ENCODE data around the gene AP4E1.
"Not testable (repeated sequence)": the region's sequence is repeated elsewhere in the genome, so short reads cannot be mapped to it uniquely, and the experiment has no call there.

AP4E1 gene

DNA sequence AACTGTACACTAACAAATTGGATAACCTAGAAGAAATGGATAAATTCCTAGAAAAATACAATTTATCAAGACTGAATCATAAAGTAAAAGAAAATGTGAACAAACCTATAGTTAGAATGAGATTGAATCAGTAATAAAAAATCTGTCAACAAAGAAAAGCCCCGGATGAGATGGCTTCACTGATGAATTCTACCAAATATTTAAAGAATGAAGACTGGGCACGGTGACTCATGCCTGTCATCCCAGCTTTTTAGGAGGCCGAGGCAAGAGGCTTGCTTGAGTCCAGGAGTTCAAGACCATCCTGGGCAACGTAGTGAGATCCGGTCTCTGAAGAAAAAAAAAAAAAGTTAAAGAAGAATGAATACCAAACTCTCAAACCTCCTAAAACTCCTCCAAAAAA lies 17.7 kb upstream of the AP4E1 start:
- Histone ChIP-seq H3K9me3 (peaks cover 0 to 6% (median 0%) of the 10 kb centered on the region in 3 donors), H3K27me3 (no peaks in the 10 kb centered on the region), H3K4me1 (peaks cover 0 to 2% (median under 1%) of the 10 kb centered on the region in 4 donors), H3K36me3 (peaks cover 0 to 7% (median 4%) of the 10 kb centered on the region in 3 donors), H3K27ac (no peak overlapping the region), H3K4me3 (no peak overlapping the region)
- DNase-seq: no peak
- TF ChIP-seq, protein P1, sequence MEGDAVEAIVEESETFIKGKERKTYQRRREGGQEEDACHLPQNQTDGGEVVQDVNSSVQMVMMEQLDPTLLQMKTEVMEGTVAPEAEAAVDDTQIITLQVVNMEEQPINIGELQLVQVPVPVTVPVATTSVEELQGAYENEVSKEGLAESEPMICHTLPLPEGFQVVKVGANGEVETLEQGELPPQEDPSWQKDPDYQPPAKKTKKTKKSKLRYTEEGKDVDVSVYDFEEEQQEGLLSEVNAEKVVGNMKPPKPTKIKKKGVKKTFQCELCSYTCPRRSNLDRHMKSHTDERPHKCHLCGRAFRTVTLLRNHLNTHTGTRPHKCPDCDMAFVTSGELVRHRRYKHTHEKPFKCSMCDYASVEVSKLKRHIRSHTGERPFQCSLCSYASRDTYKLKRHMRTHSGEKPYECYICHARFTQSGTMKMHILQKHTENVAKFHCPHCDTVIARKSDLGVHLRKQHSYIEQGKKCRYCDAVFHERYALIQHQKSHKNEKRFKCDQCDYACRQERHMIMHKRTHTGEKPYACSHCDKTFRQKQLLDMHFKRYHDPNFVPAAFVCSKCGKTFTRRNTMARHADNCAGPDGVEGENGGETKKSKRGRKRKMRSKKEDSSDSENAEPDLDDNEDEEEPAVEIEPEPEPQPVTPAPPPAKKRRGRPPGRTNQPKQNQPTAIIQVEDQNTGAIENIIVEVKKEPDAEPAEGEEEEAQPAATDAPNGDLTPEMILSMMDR (IDR thresholded peaks at IDR 0.05): no peak
- intact Hi-C loops (cut with DNase I; ENCODE audit: low total_unique reads): no loop called here

DNA sequence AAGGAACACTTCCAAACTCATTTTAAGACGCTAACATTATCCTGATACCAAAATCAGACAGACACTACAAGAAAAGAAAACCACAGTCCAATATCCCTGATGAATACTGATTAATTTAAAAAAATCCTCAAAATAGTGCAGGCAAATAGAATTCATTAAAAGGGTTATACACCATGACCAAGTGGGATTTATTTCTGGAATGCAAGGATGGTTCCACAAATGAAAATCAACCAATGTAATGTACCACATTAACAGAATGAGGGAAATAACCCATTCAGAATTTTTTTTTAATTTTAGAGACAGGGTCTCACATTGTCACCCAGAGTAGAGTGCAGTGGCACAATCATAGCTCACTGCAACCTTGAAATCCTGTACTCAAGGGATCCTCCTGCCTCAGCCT lies 17.3 kb upstream of the AP4E1 start:
- H3K27me3 ChIP-seq: no peaks in the 10 kb centered on the region
- H3K4me1 ChIP-seq: no peaks in the 10 kb centered on the region
- DNase-seq: no peak
- H3K36me3 ChIP-seq: peaks cover 0 to 7% (median 4%) of the 10 kb centered on the region in 3 donors
- TF ChIP-seq, protein P1 (IDR thresholded peaks at IDR 0.05): no peak
- H3K27ac ChIP-seq: no peak overlapping the region
- no peak overlapping the region for H3K4me3 ChIP-seq
- intact Hi-C loops (cut with DNase I; ENCODE audit: low total_unique reads): no loop called here
- peaks cover 0 to 6% (median 0%) of the 10 kb centered on the region in 3 donors for H3K9me3 ChIP-seq

DNA sequence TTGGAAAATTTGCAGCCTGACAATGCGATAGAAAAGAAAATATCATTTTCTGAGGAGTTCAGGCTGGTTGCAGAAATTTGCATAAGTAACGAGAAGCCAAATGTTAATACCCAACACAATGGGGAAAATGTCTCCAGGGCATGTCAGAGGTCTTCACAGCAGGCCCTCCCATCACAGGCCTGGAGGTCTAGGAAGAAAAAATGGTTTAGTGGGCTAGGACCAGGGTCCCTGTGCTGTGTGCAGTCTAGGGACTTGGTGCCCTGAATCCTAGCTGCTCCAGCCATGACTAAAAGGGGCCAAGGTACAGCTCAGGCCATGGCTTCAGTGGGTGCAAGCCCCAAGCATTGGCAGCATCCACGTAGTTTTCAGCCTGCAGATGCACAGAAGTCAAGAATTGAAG lies 14.5 kb upstream of the AP4E1 start:
- H3K4me3 ChIP-seq: no peak overlapping the region
- TF ChIP-seq, protein P1 (IDR thresholded peaks at IDR 0.05): no peak
- H3K36me3 ChIP-seq: peaks cover 0 to 7% (median 4%) of the 10 kb centered on the region in 3 donors
- no peak for DNase-seq
- H3K27me3 ChIP-seq: no peaks in the 10 kb centered on the region
- H3K9me3 ChIP-seq: peaks cover 0 to 6% (median 0%) of the 10 kb centered on the region in 3 donors
- H3K27ac ChIP-seq: no peak overlapping the region
- intact Hi-C loops (cut with DNase I; ENCODE audit: low total_unique reads): no loop called here
- H3K4me1 ChIP-seq: no peaks in the 10 kb centered on the region

DNA sequence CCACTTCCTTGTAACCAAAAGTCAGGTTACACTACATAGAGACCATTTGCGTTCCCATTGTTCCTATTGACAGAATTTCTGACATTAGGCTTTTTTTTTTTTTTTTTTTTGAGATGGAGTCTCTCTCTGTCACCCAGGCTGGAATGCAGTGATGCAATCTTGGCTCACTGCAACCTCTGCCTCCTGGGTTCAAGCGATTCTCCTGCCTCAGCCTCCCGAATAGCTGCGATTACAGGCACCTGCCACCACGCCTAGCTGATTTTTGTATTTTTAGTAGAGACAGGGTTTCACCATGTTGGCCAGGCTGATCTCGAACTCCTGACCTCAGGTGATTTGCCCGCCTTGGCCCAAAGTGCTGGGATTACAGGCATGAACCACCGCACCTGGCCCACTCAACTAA lies 7.1 kb upstream of the AP4E1 start:
- intact Hi-C loops (cut with DNase I; ENCODE audit: low total_unique reads): loop anchor here (10.0 kb wide), 1 partner anchor 227 kb away; no protein-coding TSS in a partner anchor
- not testable (repeated sequence) for H3K4me3 ChIP-seq, H3K27ac ChIP-seq, H3K4me1 ChIP-seq, H3K27me3 ChIP-seq, DNase-seq, H3K9me3 ChIP-seq, H3K36me3 ChIP-seq

DNA sequence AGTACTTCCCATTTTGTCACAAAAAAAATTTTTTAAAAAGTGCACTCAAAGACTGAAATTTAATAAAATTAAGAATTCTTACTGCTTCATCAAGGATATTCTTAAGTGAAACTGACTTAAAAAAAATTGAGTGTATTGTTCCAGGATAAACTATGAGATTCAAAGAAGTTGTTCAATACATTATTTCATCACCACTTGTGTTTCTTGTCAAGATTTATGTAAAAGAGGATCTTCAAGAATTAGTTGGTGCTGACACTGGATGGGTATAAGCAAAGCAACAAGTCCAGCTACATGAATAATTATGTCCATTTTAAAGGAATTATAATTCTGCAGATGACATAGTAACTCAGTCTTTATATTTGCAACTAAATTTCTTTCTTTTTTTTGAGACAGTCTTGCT lies 4.3 kb upstream of the AP4E1 start:
- TF ChIP-seq, protein P1 (IDR thresholded peaks at IDR 0.05): no peak
- Histone ChIP-seq H3K9me3 (no peaks in the 10 kb centered on the region), H3K36me3 (no peaks in the 10 kb centered on the region), H3K4me1 (peaks cover 0 to 11% (median 4%) of the 10 kb centered on the region in 4 donors), H3K27ac (no peak overlapping the region), H3K27me3 (no peaks in the 10 kb centered on the region), H3K4me3 (no peak overlapping the region)
- DNase-seq: no peak
- intact Hi-C loops (cut with DNase I; ENCODE audit: low total_unique reads): loop anchor here (10.0 kb wide), 1 partner anchor 229 kb away; no protein-coding TSS in a partner anchor

DNA sequence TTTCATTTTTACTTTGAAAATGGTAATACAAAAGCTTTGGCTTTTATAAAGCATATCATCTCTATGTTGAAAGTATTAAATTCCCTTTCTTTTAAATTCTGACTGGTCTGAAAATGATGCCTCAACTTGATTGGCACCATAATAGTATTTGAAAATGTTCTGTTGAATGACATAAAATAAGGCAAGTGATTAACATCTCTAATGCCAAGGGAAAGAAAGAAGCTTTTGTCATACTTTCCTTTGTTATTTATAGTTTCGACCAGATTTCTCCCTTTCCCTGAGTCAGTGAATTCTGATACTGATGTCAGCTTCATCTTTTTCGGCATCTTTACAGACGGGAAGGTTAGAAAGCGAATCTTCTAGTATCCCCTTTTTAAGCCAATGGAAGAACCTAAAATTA lies 3.4 kb upstream of the AP4E1 start:
- no peaks in the 10 kb centered on the region for H3K27me3 ChIP-seq
- H3K27ac ChIP-seq: no peak overlapping the region

More for the DNA sequence above, 3.4 kb upstream of the AP4E1 start:
- Histone ChIP-seq H3K4me1 (peaks cover 0 to 19% (median 11%) of the 10 kb centered on the region in 4 donors), H3K4me3 (no peak overlapping the region), H3K9me3 (no peaks in the 10 kb centered on the region), H3K36me3 (no peaks in the 10 kb centered on the region)
- no peak for DNase-seq
- TF ChIP-seq, protein P1 (IDR thresholded peaks at IDR 0.05): no peak
- intact Hi-C loops (cut with DNase I; ENCODE audit: low total_unique reads): loop anchor here (5.0 to 10.0 kb wide), 2 partner anchors 138 to 230 kb away; partner anchors contain the start of gene SPPL2A

Data from tibial artery (tissue), 4 donors.